GM18868 (cell line): ENCODE measurements around the gene KBTBD4.
"Not testable (repeated sequence)": the region's sequence is repeated elsewhere in the genome, so short reads cannot be mapped to it uniquely, and the experiment has no call there.

ENCODE experiments used
- ATAC-seq: cut with Tn5 transposase; IDR thresholded peaks from one replicate; pipeline ENCODE4 v1.9.1; 2021; ENCODE audit warnings: mild to moderate bottlenecking, moderate library complexity; ENCODE audit not compliant: unreplicated experiment

Gene KBTBD4

DNA sequence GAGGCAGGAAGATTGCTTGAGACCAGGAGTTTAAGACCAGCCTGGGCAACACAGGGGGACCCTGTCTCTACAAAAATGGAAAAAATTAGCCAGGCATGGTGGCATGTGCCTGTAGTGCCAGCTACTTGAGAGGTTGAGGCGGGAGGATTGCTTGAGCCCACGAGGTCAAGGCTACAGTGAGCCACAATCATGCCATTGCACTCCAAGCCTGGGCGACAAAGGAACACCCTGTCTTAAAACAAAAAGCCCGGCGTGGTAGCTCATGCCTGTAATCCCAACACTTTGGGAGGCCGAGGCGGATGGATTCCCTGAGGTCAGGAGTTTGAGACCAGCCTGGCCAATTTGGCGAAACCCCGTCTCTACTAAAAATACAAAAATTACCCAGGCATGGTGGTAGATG lies 48.0 kb downstream of the KBTBD4 start:
- ATAC-seq, result not testable (repeated sequence)

DNA sequence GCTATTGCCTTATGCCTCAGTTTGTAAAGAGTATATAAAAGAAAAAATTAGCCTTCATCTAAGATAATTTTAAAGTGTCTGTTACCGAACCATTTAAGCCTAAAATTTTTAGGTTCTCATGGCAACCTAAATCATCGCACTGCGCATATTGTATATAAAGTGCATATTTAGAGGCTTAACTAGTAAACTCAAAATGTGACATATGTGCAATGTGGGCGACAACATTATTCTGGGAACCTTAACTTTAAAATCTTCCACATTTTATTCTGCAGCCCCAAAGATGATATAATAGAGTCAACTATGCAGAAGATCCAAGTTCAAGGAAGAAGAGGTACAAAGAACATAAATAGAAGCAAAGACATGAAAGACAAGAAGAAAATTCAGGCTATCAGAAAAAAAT lies 48.8 kb downstream of the KBTBD4 start:
- ATAC-seq, result no peak

- ATAC-seq, result no peak
Measured at GRCh38 chr11:47527186-47527585, 51.6 kb downstream of the KBTBD4 start.

- ATAC-seq, result not testable (repeated sequence)
Measured at GRCh38 chr11:47526032-47526431, 52.7 kb downstream of the KBTBD4 start.

DNA sequence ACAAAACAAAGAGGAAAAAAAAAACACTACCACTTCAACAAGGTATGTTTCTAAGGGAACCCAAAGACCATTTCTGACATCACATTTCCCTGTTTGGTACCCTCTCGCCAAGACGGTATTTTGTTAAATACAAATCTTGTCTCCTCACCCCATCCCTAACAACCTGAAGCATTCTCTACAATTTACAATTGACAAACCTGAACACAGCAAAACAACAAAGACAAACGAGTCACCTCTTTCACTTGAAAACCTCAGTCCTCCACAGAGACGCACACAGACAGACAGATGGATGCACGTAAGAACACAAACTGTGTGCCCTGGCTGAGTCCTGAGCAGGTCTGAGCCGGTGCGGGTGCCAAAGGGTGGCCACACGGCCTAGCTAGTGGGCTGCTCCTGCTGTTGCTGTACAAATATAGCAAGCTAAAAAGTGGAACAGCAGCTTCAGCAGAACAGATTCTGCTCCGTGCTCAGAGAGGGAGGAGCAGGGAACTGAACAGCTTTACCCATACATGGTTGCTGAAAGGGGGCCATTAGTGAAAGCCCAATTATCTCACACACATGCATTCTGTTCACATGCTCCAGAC lies 54.4 kb downstream of the KBTBD4 start:
- peak; percentile 34 for ATAC-seq

DNA sequence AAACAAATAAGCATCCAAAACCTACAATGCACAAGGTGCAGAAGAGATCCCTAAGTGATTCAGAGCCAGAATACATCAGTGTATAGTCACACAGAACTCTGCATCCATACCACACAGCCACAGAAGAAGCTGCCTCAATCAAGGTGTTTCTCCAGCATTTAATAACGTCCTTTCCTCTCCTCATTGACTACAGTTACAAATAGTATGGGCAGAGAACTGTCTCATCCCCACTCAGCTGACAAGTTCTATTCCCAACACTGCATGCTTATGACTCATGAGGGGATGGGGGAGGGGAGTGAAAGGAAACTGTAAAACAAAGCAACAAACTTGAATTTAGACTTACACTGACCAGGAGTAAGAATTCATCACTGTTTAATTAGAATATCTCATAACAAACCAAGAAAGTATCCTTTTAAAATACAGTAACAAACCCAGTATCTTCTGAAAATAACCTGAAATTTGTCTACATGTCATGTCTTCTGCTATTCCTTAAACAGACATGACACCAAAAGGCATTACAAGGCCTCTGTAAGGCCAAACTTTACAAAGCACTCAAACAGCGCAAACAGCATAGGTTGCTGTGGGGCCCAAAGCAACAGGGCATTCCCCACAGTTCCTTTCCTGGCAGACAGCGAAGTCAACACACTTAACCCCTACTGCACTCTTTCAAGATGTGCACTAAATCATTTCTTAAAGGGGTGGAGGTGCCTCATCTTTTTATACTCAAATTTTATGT lies 55.1 kb downstream of the KBTBD4 start:
- ATAC-seq, result peak; percentile 78
